OCI-LY1 (cell line): ENCODE results near the gene RFX4.

Source experiments
- EZH2 ChIP-seq: fragments of 200-600 bp; sonication (generic), shearing (Covaris generic); IDR thresholded peaks from 2 replicates; pipeline ENCODE4 v1.8.0; 2017; ENCODE audit warnings: borderline replicate concordance, mixed run types, mild to moderate bottlenecking, antibody characterized with exemption, low read length, moderate library complexity, mixed read lengths
- TF ChIP-seq, protein P1 (sequence below): fragments of 200-600 bp; sonication (generic), shearing (Covaris generic); IDR thresholded peaks from 2 replicates; pipeline ENCODE4 v1.5.1; 2017; ENCODE audit warnings: mild to moderate bottlenecking, antibody characterized with exemption, low read length, moderate library complexity, mixed read lengths

DNA sequence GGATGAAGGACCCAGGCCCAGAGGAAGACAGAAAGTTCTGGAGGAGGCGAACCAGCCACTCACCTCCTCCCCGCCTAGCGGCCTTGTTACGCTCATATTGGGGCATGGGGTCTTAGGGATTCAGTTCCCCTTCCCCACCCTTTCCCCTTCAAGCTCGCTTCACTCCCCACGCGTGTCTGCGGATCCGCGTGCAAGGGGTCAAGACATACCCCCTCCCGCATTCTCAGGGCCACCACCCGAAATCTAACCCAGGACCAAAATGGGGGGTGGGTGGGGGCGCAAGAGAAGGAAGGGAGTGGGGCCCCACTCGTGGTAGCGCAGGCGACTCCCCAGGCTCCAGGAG is 584 bp upstream of the RFX4 start:
- TF ChIP-seq, protein P1, sequence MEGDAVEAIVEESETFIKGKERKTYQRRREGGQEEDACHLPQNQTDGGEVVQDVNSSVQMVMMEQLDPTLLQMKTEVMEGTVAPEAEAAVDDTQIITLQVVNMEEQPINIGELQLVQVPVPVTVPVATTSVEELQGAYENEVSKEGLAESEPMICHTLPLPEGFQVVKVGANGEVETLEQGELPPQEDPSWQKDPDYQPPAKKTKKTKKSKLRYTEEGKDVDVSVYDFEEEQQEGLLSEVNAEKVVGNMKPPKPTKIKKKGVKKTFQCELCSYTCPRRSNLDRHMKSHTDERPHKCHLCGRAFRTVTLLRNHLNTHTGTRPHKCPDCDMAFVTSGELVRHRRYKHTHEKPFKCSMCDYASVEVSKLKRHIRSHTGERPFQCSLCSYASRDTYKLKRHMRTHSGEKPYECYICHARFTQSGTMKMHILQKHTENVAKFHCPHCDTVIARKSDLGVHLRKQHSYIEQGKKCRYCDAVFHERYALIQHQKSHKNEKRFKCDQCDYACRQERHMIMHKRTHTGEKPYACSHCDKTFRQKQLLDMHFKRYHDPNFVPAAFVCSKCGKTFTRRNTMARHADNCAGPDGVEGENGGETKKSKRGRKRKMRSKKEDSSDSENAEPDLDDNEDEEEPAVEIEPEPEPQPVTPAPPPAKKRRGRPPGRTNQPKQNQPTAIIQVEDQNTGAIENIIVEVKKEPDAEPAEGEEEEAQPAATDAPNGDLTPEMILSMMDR: no peak
- no peak for TF ChIP-seq EZH2
